Measurements from ENCODE around the gene DUSP28. TPM values are rescaled to one million over a fixed set of nuclear protein-coding genes. Genes with fewer than 3 reads are reported as not detected.

DUSP28 gene
- total RNA-seq, 2 experiments from 2014 or later, result 6.0 to 6.2 TPM

DNA sequence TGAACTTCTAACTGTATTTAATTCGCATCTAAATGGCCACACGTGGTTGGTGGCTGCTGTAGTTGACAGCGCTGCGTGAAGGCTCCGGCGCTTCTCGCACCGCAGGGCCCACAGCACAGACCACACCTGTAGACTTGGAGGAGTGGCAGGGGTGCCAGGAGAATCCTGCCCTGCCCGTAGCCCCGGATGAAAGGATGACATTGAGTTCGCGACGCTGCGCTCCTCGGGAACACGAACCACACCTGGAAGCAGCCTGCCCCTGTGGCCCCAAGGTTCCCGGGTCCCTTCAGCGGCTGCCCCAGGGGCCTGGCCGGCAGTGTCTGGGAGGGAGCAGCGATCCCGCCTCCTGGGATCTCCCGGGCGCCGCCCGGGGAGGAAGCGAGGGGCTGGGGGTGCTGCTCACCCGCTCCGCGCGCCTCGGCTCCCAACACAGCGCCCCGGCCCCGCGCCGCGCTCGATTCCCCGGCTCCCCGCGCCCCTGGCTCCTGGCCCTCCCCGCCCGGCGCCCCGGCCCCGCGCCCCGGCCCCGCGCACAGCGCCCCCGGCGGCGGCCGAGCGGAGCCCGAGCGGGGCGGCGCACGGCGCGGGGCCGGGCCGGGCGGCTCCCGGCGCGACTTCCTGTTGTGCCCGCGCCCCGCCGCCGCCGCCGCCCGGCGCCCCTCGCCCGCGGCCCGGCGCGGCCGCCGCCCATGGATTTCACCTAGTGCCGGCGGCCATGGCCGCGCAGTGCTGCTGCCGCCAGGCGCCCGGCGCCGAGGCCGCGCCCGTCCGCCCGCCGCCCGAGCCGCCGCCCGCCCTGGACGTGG lies 7.9 kb downstream of the DUSP28 start, which contains the start of gene RNPEPL1:
Gene RNPEPL1, plus strand, starts transcription at position 613 of the 806 bp plus-strand sequence. Its CDS starts 103 bp downstream, at position 716.
- POLR2A ChIA-PET, result interaction anchor here (1.4 to 5.2 kb wide), 4 partner anchors 7 to 18 kb away, joined by 4 to 52 read pairs (median 13); partner anchors contain the start of genes CAPN10 and DUSP28
- CTCF ChIA-PET, result interaction anchor here (1.2 to 3.7 kb wide), 3 partner anchors 11 to 54 kb away, joined by 3 to 42 read pairs (median 30); partner anchors contain the start of gene CAPN10

DNA sequence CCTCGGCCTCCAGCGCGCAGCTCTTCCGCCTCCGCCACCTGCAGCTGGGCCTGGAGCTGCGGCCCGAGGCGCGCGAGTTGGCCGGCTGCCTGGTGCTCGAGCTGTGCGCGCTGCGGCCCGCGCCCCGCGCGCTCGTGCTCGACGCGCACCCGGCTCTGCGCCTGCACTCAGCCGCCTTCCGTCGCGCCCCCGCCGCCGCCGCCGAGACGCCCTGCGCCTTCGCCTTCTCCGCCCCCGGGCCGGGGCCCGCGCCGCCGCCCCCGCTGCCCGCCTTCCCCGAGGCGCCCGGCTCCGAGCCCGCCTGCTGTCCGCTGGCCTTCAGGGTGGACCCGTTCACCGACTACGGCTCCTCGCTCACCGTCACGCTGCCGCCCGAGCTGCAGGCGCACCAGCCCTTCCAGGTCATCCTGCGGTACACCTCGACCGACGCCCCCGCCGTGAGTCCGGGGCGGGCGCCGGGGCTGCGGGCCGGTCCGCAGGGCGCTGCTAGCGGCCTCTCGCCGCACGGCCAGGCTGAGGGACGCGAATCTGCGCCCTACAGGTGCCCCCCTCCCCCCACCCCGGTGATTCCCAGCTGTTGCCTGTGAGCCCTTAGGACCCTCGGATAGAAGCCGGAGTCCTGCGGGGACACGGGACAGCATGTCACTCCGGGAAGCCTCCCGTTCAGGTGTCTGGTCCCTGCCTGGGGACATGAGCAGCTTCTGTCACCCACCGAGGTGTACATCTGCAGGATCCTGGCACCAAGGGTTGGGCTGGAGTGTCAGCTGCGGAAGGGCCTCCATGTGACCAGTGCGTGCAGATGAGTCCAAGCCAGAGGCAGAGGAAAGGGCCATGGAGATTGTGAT lies 8.7 kb downstream of the DUSP28 start:
- ChIA-PET CTCF (interaction anchor here (0.7 to 1.2 kb wide), 5 partner anchors 18 to 267 kb away, joined by 3 read pairs; partner anchors contain the start of gene CAPN10), POLR2A (interaction anchor here (1.4 kb wide), 3 partner anchors 8 to 17 kb away, joined by 4 to 20 read pairs (median 6); partner anchors contain the start of genes CAPN10 and DUSP28)

DNA sequence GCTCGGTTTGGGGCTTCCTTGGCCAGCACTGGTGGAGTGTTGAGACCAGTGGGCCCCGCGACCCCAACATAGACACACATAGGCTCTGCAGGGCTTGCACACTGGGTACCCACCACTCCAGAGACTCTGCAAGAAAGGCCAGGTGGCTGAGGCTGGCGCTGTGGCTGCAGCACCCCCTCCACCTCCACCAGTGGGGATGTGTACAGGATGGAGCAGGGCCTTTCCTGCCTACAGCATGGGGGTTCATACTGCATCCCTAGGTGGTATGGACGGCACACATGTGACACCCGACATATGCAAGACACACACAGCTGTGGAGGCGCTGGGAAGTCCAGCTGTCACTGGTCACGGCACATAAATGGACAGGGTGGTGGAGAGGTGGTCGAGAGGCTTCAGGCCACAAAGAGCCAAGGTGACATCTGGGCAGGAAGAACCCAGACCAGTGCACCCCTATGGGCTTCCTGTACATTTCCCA lies 9.4 kb downstream of the DUSP28 start:
- POLR2A ChIA-PET, result interaction anchor here (1.4 kb wide), 3 partner anchors 9 to 17 kb away, joined by 4 to 20 read pairs (median 6); partner anchors contain the start of genes CAPN10 and DUSP28
- CTCF ChIA-PET, result interaction anchor here (0.7 to 1.1 kb wide), 4 partner anchors 17 to 267 kb away, joined by 3 read pairs; partner anchors contain the start of gene CAPN10

GRCh38 chr2:240569998-240570530 lies 9.9 kb downstream of the DUSP28 start:
- ChIA-PET CTCF (interaction anchor here (1.1 kb wide), 1 partner anchor 17 kb away, joined by 3 read pairs; the partner anchor contains the start of gene CAPN10), POLR2A (no interaction called here)

GRCh38 chr2:240570531-240571313 lies 10.6 kb downstream of the DUSP28 start:
- ChIA-PET POLR2A (interaction anchor here (1.1 kb wide), 1 partner anchor 16 kb away, joined by 3 read pairs; the partner anchor contains the start of gene CAPN10), CTCF (interaction anchor here (0.8 to 1.5 kb wide), 2 partner anchors 9 to 56 kb away, joined by 3 to 4 read pairs; no protein-coding TSS in a partner anchor)

- ChIA-PET CTCF (interaction anchor here (0.8 to 1.5 kb wide), 2 partner anchors 8 to 57 kb away, joined by 3 to 4 read pairs; no protein-coding TSS in a partner anchor), POLR2A (interaction anchor here (1.1 kb wide), 1 partner anchor 15 kb away, joined by 3 read pairs; the partner anchor contains the start of gene CAPN10)
These were observed 11.3 kb downstream of the DUSP28 start for GRCh38 chr2:240571314-240571973.

- CTCF ChIA-PET, result interaction anchor here (0.6 to 1.5 kb wide), 2 partner anchors 32 to 58 kb away, joined by 3 to 4 read pairs; no protein-coding TSS in a partner anchor
- POLR2A ChIA-PET, result no interaction called here
These were observed 12.2 kb downstream of the DUSP28 start for GRCh38 chr2:240572141-240573031.

GRCh38 chr2:240573071-240573515 lies 12.9 kb downstream of the DUSP28 start:
- CTCF ChIA-PET, result no interaction called here

DNA sequence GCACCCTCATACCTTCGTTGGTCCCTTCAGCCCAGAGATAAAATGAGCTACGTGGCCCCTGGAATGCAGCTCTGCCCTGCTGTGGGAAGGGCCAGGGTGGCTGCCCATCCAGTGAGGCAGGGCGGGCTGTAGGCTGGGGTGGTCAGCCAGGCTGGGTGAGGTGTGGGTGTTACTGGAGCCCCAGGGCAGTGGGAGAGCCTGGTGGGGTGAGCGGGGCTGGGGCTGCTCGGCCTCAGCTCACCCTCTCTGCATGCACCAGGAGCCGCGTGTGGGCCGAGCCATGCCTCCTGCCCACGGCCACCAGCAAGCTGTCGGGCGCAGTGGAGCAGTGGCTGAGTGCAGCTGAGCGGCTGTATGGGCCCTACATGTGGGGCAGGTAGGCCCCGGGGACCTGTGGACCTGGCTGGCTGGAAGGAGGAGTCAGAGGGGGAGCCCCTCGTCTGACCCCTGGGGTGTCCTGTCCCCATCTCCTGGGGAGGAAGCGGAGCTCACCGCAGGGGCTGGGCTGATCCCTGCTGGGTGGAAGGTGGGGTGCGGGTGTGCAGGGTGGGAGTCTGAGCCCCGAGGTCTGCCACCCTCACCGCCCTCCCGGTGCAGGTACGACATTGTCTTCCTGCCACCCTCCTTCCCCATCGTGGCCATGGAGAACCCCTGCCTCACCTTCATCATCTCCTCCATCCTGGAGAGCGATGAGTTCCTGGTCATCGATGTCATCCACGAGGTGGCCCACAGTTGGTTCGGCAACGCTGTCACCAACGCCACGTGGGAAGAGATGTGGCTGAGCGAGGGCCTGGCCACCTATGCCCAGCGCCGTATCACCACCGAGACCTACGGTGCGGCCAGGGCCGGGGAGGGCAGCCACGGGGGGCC lies 13.6 kb downstream of the DUSP28 start:
- ChIA-PET POLR2A (no interaction called here), CTCF (no interaction called here)

More at GRCh38 chr2:240573071-240573515, 12.9 kb downstream of the DUSP28 start:
- POLR2A ChIA-PET, result no interaction called here

DNA sequence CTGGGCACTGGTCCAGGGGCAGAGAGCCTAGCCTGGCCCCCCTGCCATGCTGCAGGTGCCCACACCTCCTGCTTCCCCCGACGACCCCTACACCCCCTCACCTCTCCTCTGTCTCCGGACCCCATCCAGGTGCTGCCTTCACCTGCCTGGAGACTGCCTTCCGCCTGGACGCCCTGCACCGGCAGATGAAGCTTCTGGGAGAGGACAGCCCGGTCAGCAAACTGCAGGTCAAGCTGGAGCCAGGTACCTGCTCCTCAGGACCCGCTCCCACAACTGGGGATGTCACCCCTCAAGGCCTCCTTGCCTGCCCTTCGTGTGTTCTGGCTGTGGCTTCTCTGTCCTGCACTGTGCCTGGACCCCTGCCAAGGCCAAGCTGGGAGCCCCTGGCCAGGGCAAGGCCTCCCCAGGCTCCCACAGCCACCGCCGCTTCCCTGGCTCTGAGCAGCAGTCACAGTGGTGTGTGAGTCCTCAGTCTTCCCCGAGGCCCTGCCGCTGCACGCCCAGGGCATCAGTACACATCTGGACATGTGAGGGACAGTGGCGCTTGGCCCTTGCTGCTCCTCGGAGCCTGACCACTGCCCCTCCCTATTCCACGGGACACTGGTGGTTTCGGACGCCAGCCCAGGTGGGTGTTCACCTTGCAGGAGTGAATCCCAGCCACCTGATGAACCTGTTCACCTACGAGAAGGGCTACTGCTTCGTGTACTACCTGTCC lies 14.4 kb downstream of the DUSP28 start:
- POLR2A ChIA-PET, result no interaction called here
- CTCF ChIA-PET, result no interaction called here

GRCh38 chr2:240575101-240575965 lies 15.2 kb downstream of the DUSP28 start:
- POLR2A ChIA-PET, result no interaction called here
- CTCF ChIA-PET, result no interaction called here

GRCh38 chr2:240576036-240576435 lies 15.9 kb downstream of the DUSP28 start:
- POLR2A ChIA-PET, result no interaction called here
- CTCF ChIA-PET, result no interaction called here

GRCh38 chr2:240576436-240577205 lies 16.5 kb downstream of the DUSP28 start:
- CTCF ChIA-PET, result interaction anchor here (1.2 kb wide), 1 partner anchor 11 kb away, joined by 3 read pairs; no protein-coding TSS in a partner anchor
- POLR2A ChIA-PET, result no interaction called here

All from activated CD8-positive, alpha-beta memory T cell treated with anti-CD3 and anti-CD28 coated beads for 36 hours (primary cell).